ENCODE measurements around the gene USO1.

- TF ChIP-seq, protein P1, sequence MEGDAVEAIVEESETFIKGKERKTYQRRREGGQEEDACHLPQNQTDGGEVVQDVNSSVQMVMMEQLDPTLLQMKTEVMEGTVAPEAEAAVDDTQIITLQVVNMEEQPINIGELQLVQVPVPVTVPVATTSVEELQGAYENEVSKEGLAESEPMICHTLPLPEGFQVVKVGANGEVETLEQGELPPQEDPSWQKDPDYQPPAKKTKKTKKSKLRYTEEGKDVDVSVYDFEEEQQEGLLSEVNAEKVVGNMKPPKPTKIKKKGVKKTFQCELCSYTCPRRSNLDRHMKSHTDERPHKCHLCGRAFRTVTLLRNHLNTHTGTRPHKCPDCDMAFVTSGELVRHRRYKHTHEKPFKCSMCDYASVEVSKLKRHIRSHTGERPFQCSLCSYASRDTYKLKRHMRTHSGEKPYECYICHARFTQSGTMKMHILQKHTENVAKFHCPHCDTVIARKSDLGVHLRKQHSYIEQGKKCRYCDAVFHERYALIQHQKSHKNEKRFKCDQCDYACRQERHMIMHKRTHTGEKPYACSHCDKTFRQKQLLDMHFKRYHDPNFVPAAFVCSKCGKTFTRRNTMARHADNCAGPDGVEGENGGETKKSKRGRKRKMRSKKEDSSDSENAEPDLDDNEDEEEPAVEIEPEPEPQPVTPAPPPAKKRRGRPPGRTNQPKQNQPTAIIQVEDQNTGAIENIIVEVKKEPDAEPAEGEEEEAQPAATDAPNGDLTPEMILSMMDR (IDR thresholded peaks at IDR 0.05) = no peak
- TF ChIP-seq POLR2A (IDR thresholded peaks at IDR 0.05) = no peak
Measured at GRCh38 chr4:75683482-75684155, 40.8 kb upstream of the USO1 start.

Data from body of pancreas (tissue), 4 donors.